Right lung (tissue), 5 donors: Measurements from ENCODE around the gene EHBP1L1. TPM values are rescaled to one million over a fixed set of nuclear protein-coding genes. Genes with fewer than 3 reads are reported as not detected.

Experiments
- DNase-seq, 2 donors: peaks; one replicate each; pipeline ENCODE4 v3.0.0-alpha.2; 2013
- polyA plus RNA-seq, 5 donors: library from polyadenylated mRNA; unstranded; fragments of 120-200 nt; gene quantifications; one replicate each; pipeline versions ENCODE4 v1.2.1 to v1.2.3, GENCODE V29; 2013; ENCODE audit warnings: inconsistent platforms in 1 of 5, low replicate concordance in 1 of 5; ENCODE audit not compliant: insufficient read length in 5 of 5, insufficient read depth in 1 of 5

Gene EHBP1L1
- polyA plus RNA-seq, 5 donors = 25.0 to 47.6 (median 36.5) TPM

GRCh38 chr11:65542738-65543390 is 33.0 kb upstream of the EHBP1L1 start:
- no peak for DNase-seq

DNA sequence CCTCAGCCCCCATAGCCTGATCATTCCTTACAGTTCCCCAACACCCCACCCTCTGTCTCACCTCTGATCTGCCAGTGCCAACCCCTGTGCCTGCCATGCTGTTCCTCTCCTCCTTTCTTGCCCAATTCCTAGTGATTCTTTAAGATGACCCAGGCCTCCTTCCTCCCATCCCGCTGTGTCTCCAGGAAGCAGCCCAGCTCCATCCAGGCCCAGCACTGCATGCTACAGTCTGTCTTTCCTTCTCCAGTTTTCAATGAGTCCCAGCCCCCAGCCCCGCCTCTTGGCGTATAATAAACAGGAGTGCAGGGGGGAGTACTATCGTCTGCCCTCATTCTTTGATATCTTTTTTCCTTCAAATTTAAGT is 30.0 kb upstream of the EHBP1L1 start:
- DNase-seq = no peak

DNA sequence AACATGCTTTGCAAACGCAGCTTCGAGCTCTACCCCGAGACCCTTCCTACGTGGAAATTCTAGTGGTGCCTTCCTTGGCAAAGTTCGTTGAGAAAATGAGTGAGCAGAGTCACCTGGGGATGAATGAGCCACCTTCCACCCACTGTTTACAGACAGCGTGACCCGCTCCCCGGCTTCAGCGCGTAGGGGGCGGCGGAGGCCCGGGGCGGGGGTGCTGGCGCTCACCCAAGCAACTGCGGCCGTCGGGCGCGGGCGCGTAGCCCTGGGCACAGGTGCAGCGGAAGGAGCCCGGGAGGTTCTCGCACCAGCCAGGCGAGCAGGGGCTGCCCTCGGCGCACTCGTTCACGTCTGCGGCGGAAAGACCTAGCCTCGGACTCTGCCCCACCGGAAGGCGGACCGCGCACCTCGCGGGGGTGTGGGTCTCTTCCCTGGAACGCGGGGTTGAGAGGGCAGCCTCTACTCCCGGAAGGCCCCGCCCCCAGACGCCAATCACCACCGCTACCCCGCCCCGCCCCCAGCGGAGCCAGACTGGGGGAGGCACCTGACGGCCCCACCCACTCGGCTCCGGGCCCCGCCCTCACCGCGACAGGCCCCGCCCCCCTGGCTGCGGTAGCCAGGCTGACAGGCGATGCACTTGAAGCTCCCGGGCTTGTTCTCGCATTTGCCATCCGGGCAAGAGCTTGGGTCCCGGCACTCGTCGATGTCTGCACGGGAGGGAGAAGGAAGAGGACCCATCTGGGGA is 29.5 kb upstream of the EHBP1L1 start:
- DNase-seq = no peak

DNA sequence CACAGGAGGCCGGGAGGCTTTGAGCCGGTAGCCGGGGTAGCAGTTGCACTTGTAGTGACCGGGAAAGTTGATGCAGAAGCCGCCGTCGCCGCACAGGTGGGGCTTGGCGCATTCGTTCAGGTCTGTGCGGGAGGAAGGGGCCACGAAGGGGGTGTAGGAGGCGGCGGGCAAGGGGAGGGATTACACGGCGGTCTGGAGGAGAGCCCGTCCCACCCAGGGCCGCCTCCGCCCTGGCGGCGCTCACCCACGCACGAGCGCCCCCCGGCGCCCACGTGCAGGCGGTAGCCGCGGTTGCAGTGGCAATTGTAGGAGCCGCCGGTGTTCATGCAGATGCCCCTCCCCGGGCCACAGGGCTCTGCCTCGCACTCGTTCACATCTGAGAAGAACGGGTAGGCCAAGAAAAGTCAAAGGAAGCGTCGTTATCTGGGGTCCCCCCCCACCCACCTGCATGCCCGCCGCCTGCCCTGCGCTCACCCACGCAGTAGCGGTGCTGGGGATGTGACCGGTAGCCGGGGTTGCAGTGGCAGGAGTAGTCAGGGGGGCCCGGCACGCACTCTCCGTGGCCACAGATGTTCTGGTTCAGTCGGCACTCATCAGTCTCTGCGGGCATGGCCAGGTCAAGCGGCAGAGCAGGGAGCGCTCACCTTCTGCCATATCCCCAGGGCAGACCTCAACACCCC is 28.3 kb upstream of the EHBP1L1 start:
- no peak for DNase-seq

DNA sequence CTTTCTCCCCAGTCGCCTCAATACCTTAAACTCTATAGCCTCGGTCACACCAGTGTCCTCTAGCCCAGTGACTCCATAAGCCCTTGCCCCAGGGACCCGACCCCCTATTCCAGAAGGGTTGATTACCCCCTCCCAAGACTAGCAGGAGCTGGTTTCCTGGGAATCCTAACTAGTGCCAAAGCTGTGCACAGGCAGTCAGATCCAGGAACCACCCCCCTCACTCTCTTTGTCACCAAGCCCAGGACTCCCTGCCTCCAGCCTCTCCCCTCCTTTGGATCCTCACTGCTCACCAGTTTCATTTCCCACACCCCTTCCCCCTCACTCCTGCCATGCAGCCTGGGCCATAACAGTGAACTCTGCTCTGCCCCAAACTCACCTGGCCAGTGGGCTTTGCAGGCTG is 27.5 kb upstream of the EHBP1L1 start:
- no peak for DNase-seq

DNA sequence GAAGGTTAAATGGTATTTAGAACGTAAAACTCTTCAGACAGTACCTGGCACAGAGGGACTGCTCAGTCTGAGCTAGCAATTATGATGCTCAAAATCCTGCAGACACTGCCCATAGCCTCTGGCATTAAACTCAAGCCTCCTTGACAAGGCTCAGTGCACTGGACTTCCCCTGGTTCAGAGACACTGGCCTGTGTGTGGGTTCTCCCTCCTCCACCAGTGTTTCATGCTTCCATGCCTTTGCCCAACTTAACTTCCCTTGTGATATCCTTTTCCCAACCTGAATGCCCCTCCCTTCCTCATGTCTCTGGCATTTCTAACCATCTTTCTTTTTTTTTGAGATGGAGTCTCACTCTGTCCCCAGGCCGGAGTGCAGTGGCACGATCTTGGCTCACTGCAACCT is 26.8 kb upstream of the EHBP1L1 start:
- DNase-seq = no peak

DNA sequence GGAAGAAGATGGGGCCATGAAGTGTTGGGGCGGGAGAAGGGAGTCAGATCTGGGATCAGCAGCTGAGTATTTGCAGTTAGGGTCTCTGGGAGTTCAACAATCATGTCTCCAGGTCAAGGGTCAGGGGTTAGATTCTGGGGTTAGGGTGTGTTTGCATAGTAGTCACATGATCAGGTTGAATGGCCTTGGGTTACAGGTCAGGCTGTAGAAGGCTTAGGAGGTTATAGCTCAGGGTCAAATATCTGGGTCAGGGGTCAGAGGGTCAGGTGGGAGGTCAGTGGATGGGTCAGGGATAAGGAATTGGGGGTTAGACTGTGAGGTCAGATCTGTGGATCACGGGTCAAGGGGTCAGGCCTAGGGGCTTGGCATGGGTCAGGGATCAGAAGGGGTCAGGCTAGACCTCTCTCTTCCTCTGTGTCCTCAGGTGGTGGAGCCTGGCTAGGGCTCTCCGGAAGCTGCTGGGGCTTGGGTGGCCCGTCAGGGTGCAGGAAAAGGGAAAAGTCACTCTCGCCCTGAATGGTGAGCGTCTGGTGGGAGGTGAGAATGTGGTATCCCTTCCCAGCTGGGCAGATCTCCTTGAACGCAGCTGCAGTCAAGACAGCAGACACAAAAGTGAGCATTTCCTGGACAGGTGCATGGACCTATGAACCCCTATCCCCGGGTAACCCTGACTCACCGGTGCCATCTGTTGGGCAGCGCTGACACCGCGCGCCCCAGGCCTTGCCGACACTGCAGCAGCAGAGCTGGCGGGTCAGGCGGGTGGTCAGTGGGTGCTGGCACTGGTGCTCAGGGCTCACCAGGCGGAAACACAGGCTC is 24.1 kb upstream of the EHBP1L1 start:
- DNase-seq = no peak

DNA sequence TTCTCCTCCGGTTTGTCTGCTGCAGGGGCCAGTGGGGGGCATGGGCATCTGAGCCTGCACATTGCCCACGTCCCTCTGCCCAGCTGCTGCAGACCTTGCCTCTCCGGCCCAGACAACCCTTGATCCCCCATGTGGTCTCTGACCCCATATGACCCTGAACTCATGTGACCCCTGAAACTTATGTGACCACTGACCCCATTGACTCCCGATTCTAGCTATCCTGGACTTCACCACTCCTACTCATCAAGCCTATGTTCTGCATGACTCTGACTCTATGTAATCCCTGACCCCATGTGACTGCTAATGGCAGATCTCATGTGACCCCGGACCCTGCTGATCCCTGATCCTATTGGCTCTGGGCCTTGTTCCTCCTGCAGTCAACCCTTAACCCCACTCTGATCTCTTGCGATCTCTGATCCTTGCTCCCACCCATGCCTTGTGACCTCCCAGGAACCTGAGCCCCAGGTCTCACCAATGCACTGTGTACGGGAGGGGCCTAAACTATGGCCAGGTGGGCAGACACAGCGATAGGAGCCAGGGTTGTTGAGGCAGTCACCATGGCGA is 23.4 kb upstream of the EHBP1L1 start:
- no peak for DNase-seq

GRCh38 chr11:65553301-65554001 is 22.4 kb upstream of the EHBP1L1 start:
- no peak for DNase-seq

DNA sequence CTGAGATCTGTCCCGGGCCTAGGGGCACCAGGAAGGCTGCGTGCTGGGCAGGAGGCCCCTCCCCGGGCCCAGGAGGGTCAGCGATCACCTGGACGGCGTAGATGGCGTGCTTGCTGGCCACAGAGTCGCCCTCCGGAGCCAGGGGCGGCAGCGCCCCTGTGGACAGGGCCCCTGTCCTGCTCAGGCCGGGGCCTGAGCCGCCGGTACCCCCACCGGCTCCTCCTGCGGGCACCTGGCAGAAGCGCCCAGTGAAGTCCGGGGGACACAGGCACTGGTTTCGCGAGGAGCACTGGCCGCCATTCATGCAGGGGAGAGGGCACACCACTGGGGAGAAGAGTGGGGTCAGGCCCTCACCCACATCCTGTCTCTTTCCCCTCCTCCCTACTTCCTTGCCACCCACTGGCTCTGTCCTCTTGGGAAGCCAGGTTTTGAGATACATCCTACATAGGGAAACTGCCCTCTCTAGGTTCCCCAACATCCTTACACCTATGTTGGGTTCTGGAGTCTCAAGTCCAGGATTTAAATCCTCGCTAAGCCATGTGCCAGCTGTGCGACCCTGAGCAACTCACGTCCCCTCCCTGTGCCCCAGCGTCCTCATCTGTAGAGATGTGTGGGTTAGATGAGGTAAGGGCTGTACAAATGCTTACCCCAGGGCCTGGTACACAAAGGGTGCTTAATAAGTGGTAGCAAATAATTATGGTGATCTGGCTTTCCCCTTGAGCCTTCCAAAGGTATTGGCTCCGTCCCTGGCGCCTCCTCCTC is 21.6 kb upstream of the EHBP1L1 start:
- DNase-seq = no peak

DNA sequence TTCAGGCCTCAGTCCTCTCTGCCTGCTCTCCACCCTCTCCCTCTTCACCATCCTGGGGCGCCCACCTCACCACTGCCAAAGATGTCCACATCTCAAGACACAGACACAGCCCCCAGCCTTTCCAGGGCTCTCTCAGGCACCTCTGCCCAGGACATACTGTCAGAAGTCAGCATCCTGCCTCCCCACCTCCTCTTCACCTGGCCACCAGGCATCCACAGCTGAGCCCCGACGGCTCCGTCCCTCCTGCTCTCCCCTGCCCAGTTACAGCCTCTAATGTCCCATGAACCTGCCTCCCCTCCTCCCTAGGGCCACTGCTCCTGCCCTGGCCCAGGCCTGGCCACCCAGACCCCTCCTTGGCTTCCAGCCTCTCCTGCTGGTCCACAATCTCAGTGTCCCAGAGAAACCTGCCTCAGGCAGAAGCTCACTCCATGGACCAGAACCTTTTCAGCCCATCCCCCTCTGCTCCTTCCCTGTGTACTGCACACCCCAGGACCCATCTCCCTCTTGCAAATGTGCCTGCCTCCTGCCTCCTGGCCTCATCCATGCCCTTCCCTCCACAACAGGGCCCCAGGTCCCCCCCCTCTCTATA is 20.9 kb upstream of the EHBP1L1 start:
- no peak for DNase-seq

DNA sequence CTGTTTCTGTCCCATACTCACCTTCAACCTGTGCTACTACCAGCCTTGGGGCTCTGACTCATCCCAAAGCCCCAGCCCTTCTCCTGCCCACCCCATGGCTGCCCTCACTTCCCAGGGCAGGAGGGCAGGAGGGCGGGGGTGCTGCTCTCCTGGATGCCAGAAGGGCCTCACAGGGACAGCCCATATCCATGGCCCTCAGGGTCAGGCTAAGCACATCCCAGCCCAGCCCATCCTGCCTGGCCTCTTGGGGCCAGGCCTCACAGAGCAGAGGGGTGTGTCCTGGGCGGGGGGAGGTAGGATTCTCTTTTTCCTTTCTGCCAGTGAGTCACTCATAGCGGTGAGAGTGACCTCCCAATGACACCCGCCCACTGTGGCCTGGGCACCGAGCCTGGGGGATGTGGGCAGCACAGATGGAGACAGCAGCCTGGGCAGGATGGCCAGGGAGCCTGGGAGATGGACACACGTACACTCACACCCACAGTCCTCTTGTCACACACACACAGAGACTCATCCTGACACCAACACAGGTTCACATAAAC is 20.1 kb upstream of the EHBP1L1 start:
- DNase-seq = no peak

DNA sequence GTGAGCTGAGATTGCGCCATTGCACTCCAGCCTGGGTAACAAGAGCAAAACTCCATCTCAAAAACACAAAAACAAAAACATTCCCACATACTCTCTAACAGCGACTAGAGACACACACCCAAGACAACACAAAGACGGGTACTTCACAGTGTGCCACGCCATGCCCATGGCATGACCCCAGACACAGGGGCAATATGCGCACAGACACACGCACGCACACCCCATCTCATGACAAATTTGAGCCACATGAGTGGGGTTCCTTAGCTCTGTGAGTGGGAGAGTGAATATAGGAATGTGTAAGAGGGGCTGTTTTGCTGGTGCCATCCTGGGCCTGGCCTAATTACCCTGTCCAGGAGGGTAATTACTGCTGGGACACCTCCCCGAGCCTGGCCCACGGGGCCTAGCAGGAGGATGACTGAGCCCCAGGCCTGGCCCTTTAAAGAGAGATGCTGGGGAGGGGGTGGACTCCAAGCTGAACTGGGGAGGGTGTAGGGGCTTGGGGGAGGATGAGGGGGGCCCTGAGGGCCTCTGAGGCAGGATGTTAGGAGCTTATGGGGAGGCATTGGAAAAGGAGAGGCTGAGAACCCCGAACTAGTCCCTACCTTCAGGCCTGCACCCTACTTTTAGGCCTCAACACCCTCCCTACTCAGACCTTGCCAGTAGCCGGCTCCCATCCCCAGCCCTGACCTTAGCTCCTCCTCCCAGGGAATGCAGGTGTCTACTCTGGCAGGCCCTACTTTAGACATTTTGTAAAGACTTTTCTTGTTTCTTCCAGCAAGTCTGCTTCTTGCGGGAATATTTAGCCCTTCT is 19.2 kb upstream of the EHBP1L1 start:
- no peak for DNase-seq

DNA sequence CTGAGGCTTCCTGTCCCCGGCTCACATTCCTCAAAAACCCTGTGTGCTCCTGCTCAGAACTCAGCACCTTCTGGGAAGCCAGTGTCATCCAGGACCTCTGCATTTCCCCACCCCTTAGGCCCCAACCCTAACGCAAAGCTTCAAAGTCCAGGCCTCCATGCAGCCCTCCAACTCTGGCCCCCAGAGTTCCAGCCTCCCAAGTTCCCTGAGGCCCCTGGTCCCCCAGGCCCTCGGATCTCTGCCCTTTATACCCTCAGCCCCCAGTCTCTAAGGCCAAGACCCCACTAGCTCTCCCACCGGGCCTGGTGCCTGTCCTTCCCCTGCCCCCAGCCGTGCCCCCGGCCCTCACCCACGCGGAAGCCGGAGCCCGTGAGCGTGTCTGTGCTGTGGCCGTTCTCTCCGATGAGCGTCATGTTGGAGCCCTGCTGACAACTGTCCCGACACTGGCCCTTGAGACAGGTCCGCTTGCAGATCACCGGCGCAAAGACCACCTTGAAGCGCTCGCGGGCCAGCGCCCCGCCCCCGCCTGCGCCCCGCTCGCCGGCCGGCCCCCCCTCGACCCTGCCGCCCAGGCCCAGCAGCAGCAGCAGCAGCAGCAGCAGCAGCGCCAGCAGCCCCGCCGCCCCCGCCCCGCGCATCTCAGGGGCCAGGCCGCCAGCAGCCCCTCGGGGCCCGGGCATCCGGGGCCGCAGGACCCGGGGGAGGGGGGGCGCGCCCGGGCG is 18.4 kb upstream of the EHBP1L1 start:
- no peak for DNase-seq

DNA sequence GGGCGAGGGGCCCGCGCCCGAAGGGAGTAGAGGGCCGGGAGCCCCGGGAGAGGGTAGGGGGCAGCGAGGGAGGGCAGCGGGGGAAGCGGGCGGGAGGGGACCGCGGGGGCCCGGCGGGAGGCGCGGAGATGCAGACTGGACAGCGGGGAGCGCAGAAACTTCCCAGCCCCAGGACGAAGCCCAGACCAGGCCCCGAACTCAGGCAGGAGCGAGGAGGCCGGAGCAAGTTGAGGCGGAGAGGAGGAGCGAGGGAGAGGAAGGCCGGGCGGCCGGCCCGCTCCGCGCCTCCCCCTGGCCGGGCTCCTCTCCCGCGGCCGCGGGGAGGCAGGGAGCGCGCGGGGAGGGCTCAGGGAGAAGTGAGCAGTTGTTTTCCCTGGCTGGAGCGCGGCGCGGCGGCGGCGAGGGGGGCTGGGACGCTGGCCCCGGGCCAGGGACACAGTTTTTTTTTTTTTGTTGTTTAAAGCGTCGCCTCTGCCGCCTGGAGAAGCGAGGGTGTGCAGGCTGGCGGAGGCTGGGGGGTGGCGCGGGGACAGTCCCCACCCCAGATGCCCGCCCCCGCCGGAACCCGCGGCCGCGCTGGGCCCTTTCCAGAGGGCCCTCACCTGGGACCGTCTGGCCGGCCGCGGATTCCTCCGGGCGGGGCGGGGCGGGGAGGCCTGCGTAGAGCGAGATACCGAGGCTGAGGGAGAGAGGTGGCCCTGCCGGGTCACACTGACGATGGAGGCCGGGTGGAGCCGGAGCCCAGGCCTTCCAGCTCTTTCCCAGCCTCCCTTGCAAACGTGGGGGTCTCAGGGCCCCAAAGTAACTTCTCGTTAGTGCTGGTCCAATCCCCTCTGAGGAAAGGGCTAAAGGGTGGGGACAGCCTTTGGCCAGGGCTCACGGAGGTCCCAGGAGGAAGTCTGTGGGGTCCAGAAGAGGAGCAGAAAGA is 17.6 kb upstream of the EHBP1L1 start, which contains the start of gene LTBP3:
LTBP3 (minus strand) TSS at position 358 of the 928 bp plus-strand sequence. CDS start 400 bp downstream, outside the sequence.
- DNase-seq = peak; percentile 86 to 89

- DNase-seq = peak; percentile 76 to 82
Observed at GRCh38 chr11:65558930-65559509, 16.8 kb upstream of the EHBP1L1 start.
